ENCODE measurements around the gene FAM174C. TPM values are rescaled to one million over a fixed set of nuclear protein-coding genes. Genes with fewer than 3 reads are reported as not detected.

Gene FAM174C
- polyA plus RNA-seq, 1 of the 3 experiments (the other 2 are of a cell fraction) = 78.0 TPM

GRCh38 chr19:1259206-1259875, 16.0 kb upstream of the FAM174C start:
- ChIA-PET CTCF (interaction anchor here (3.1 to 18.6 kb wide), 2 partner anchors 10 to 17 kb away, joined by 13 to 594 read pairs; partner anchors contain the start of genes ATP5F1D and MIDN), POLR2A (interaction anchor here (2.6 to 4.8 kb wide), 2 partner anchors 10 to 15 kb away, joined by 9 to 34 read pairs; partner anchors contain the start of gene CIRBP)
- Histone ChIP-seq H3K4me3 (ENCODE audit: low read depth in 2 of 2, low read length in 1 of 2) (no peak overlapping the region), H3K4me1 (ENCODE audit: control insufficient read depth in 1 of 2, insufficient read depth in 2 of 2, low read depth in 1 of 2, low read length in 1 of 2) (peaks cover 49 to 59% of the 10 kb centered on the region in 2 experiments), H3K4me2 (peak overlapping the region; percentile 41; the same call in 1 of the 2 replicates), H3K79me2 (ENCODE audit: insufficient read depth) (peaks cover 53% of the 10 kb centered on the region), H3K27ac (ENCODE audit: low read depth in 2 of 2, low read length in 1 of 2) (peak overlapping the region; percentile 83 to 90), H3K36me3 (replicated peaks in 1 of 2; ENCODE audit: control insufficient read depth in 1 of 2, insufficient read depth in 2 of 2, low read length in 1 of 2) (peaks cover 31 to 43% of the 10 kb centered on the region in 2 experiments), H4K20me1 (ENCODE audit: insufficient read depth) (peaks cover 46% of the 10 kb centered on the region), H2AFZ (ENCODE audit: low read depth) (no peak overlapping the region), H3K9ac (peak overlapping the region; percentile 34; the same call in 1 of the 2 replicates), H3K9me2 (no peaks in the 10 kb centered on the region), H3K9me3 (no peaks in the 10 kb centered on the region), H3F3A (replicated peaks; ENCODE audit: insufficient read depth) (peaks cover 58% of the 10 kb centered on the region), H3K27me3 (ENCODE audit: insufficient read depth) (no peaks in the 10 kb centered on the region)
- WGBS (ENCODE audit: low lambda C conversion rate) = 62% methylated on average over 5 of the region's 17 CpGs
- peak; percentile 62 for DNase-seq
- TF ChIP-seq EZH2phosphoT487 (IDR thresholded peaks at IDR 0.05; ENCODE audit: borderline replicate concordance, low read depth) = no peak
- TF ChIP-seq USF1 (IDR thresholded peaks at IDR 0.05; ENCODE audit: borderline replicate concordance, low read depth) = no peak
- peak; percentile 73 for TF ChIP-seq POLR2AphosphoS5 (IDR thresholded peaks at IDR 0.05; ENCODE audit: low read depth, low read length)
- no peak for TF ChIP-seq RXRA (IDR thresholded peaks at IDR 0.05; ENCODE audit: borderline replicate concordance, low read depth)
- TF ChIP-seq RAD21 (IDR thresholded peaks at IDR 0.05; ENCODE audit: low read length) = no peak
- no peak for TF ChIP-seq EP300 (IDR thresholded peaks at IDR 0.05; ENCODE audit: borderline replicate concordance in 1 of 2, low read depth in 1 of 2, low read length in 1 of 2)
- TF ChIP-seq PBX3 (IDR thresholded peaks at IDR 0.05) = peak; percentile 64
- no peak for TF ChIP-seq MAX (IDR thresholded peaks at IDR 0.05; ENCODE audit: low read depth)
- peak; percentile 11; the same call in 1 of the 2 replicates for TF ChIP-seq FOSL2 (IDR thresholded peaks at IDR 0.05; ENCODE audit: borderline replicate concordance, low read depth)
- TF ChIP-seq CTCF (IDR thresholded peaks at IDR 0.05) = no peak
- peak; percentile 86; the same call in 1 of the 2 replicates for TF ChIP-seq SIN3A (IDR thresholded peaks at IDR 0.05; ENCODE audit: borderline replicate concordance, low read depth, low read length)
- TF ChIP-seq TEAD4 (IDR thresholded peaks at IDR 0.05; ENCODE audit: borderline replicate concordance, insufficient read depth) = 0 out of 2 replicates have a peak, but pooled peaks have one; percentile 20
- no peak for TF ChIP-seq MEF2A (IDR thresholded peaks at IDR 0.05; ENCODE audit: borderline replicate concordance, low read depth)
- no peak for TF ChIP-seq USF2 (IDR thresholded peaks at IDR 0.05; ENCODE audit: borderline replicate concordance, low read depth, low read length)
- TF ChIP-seq ZBTB33 (IDR thresholded peaks at IDR 0.05; ENCODE audit: borderline replicate concordance, low read depth) = no peak
- TF ChIP-seq ELF1 (IDR thresholded peaks at IDR 0.05) = peak; percentile 86
- TF ChIP-seq JUND (IDR thresholded peaks at IDR 0.05) = no peak; the same call in 1 of the 2 replicates
- TF ChIP-seq REST (IDR thresholded peaks at IDR 0.05; ENCODE audit: low read depth, low read length) = no peak
- no peak for TF ChIP-seq YY1 (IDR thresholded peaks at IDR 0.05; ENCODE audit: low read depth)
- TF ChIP-seq MXI1 (IDR thresholded peaks at IDR 0.05; ENCODE audit: low read depth, low read length) = no peak
- TF ChIP-seq TCF12 (IDR thresholded peaks at IDR 0.05) = no peak

All from SK-N-SH (cell line).